ENCODE results near the gene CCDC148. TPM values are rescaled to one million over a fixed set of nuclear protein-coding genes. Genes with fewer than 3 reads are reported as not detected.

Gene CCDC148
- polyA plus RNA-seq, 3 donors, result not detected

DNA sequence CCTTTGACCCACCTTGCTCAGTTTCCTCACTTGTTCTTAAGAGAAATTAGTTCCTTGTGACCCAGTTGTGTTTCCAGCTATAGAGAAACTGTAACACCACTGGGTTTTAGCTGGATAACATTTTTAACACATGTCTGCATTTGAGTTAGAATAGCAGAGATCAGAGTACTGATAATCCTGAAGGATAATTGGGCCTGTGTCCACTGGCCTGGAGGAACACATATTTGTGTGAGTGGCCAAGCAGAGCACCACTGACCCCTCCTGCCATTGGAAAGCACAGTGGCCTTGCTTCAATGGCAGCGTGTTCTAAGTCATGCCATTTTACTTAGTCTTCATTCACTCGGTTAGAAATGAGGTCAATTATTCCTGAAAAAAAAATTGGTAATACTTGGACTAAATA is 42.8 kb upstream of the CCDC148 start:
- peaks cover 15% of the 10 kb centered on the region for H3K79me2 ChIP-seq (ENCODE audit: insufficient read depth, low read length)
- Mint-ChIP-seq H3K4me1 (no peaks in the 10 kb centered on the region), H3K4me3 (no peak overlapping the region), H3K36me3 (peaks cover 4 to 6% of the 10 kb centered on the region in 2 donors), H3K9me3 (no peaks in the 10 kb centered on the region), H3K27ac (no peak overlapping the region), H3K27me3 (ENCODE audit: low read depth in 3 of 3) (peaks cover 0 to 1% (median 0%) of the 10 kb centered on the region in 3 donors)
- no peak overlapping the region for H3K27ac ChIP-seq (ENCODE audit: low read depth in 1 of 2, low read length in 2 of 2)
- H4K20me1 ChIP-seq (ENCODE audit: insufficient read depth, low read length), result no peaks in the 10 kb centered on the region
- H2AFZ ChIP-seq (ENCODE audit: insufficient read depth, low read depth, low read length, poor library complexity, severe bottlenecking), result no peak overlapping the region
- WGBS (ENCODE audit: insufficient coverage), result no CpG with 5 or more reads among the region's 2 CpGs
- TF ChIP-seq, protein P1, sequence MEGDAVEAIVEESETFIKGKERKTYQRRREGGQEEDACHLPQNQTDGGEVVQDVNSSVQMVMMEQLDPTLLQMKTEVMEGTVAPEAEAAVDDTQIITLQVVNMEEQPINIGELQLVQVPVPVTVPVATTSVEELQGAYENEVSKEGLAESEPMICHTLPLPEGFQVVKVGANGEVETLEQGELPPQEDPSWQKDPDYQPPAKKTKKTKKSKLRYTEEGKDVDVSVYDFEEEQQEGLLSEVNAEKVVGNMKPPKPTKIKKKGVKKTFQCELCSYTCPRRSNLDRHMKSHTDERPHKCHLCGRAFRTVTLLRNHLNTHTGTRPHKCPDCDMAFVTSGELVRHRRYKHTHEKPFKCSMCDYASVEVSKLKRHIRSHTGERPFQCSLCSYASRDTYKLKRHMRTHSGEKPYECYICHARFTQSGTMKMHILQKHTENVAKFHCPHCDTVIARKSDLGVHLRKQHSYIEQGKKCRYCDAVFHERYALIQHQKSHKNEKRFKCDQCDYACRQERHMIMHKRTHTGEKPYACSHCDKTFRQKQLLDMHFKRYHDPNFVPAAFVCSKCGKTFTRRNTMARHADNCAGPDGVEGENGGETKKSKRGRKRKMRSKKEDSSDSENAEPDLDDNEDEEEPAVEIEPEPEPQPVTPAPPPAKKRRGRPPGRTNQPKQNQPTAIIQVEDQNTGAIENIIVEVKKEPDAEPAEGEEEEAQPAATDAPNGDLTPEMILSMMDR (IDR thresholded peaks at IDR 0.05), result no peak
- intact Hi-C loops (cut with micrococcal nuclease), result no loop called here
- no peak overlapping the region for H3K4me3 ChIP-seq (replicated peaks in 1 of 3; ENCODE audit: low read depth in 2 of 3, low read length in 3 of 3)
- H3K4me2 ChIP-seq (replicated peaks; ENCODE audit: extremely low read depth, low read length, poor library complexity, severe bottlenecking), result no peak overlapping the region
- H3K27me3 ChIP-seq (ENCODE audit: control insufficient read depth in 2 of 2, insufficient read depth in 2 of 2, low read length in 2 of 2), result no peaks in the 10 kb centered on the region
- H3K9ac ChIP-seq (ENCODE audit: insufficient read depth, low read length, poor library complexity, severe bottlenecking), result no peak overlapping the region
- H3K4me1 ChIP-seq (ENCODE audit: control insufficient read depth in 1 of 2, insufficient read depth in 2 of 2, low read length in 2 of 2), result no peaks in the 10 kb centered on the region
- no peak for DNase-seq
- no peaks in the 10 kb centered on the region for H3K36me3 ChIP-seq (replicated peaks in 1 of 2; ENCODE audit: control insufficient read depth in 1 of 2, insufficient read depth in 2 of 2, low read length in 2 of 2)
- H3K9me3 ChIP-seq (replicated peaks in 1 of 2; ENCODE audit: control insufficient read depth in 1 of 2, insufficient read depth in 1 of 2, low read length in 2 of 2), result no peaks in the 10 kb centered on the region

DNA sequence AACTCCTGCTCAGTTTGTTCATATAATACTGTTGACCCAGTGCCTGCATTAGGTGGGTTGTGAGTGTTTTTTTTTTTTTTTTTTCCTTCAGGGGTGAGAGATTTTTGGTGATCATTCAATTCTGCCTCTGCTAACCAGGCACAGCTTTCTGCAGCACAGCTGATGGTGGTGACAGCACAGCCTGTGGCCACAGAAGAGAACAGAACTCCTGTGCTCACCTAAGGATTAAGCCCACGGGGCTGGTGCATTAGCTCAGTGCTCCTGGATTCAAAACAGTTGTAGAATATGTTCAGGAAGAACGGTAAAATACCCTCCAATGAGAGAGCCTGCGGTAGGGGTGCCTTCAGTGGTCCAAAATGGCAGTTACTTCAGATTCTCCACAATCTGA is 42.2 kb upstream of the CCDC148 start:
- H3K4me3 ChIP-seq (replicated peaks in 1 of 3; ENCODE audit: low read depth in 2 of 3, low read length in 3 of 3), result no peak overlapping the region
- H3K27me3 ChIP-seq (ENCODE audit: control insufficient read depth in 2 of 2, insufficient read depth in 2 of 2, low read length in 2 of 2), result no peaks in the 10 kb centered on the region
- no CpG with 5 or more reads among the region's 3 CpGs for WGBS (ENCODE audit: insufficient coverage)
- no peak overlapping the region for H3K27ac ChIP-seq (ENCODE audit: low read depth in 1 of 2, low read length in 2 of 2)
- Mint-ChIP-seq H3K4me1 (no peaks in the 10 kb centered on the region), H3K36me3 (peaks cover 4 to 6% of the 10 kb centered on the region in 2 donors), H3K4me3 (no peak overlapping the region), H3K27ac (no peak overlapping the region), H3K27me3 (ENCODE audit: low read depth in 3 of 3) (peaks cover 0 to 1% (median 0%) of the 10 kb centered on the region in 3 donors), H3K9me3 (no peaks in the 10 kb centered on the region)
- no peaks in the 10 kb centered on the region for H4K20me1 ChIP-seq (ENCODE audit: insufficient read depth, low read length)
- H3K36me3 ChIP-seq (replicated peaks in 1 of 2; ENCODE audit: control insufficient read depth in 1 of 2, insufficient read depth in 2 of 2, low read length in 2 of 2), result no peaks in the 10 kb centered on the region
- H2AFZ ChIP-seq (ENCODE audit: insufficient read depth, low read depth, low read length, poor library complexity, severe bottlenecking), result no peak overlapping the region
- H3K79me2 ChIP-seq (ENCODE audit: insufficient read depth, low read length), result peaks cover 10% of the 10 kb centered on the region
- no peaks in the 10 kb centered on the region for H3K9me3 ChIP-seq (replicated peaks in 1 of 2; ENCODE audit: control insufficient read depth in 1 of 2, insufficient read depth in 1 of 2, low read length in 2 of 2)
- TF ChIP-seq, protein P1 (IDR thresholded peaks at IDR 0.05), result no peak
- no peak overlapping the region for H3K9ac ChIP-seq (ENCODE audit: insufficient read depth, low read length, poor library complexity, severe bottlenecking)
- no peak for DNase-seq
- no peak overlapping the region for H3K4me2 ChIP-seq (replicated peaks; ENCODE audit: extremely low read depth, low read length, poor library complexity, severe bottlenecking)
- H3K4me1 ChIP-seq (ENCODE audit: control insufficient read depth in 1 of 2, insufficient read depth in 2 of 2, low read length in 2 of 2), result no peaks in the 10 kb centered on the region
- intact Hi-C loops (cut with micrococcal nuclease), result no loop called here
